IMR-90 (cell line): ENCODE data around the gene NBPF12.
"Not testable (repeated sequence)": the region's sequence is repeated elsewhere in the genome, so short reads cannot be mapped to it uniquely, and the experiment has no call there.

Experiments used
- CTCF ChIP-seq: conservative IDR thresholded peaks from 2 replicates; pipeline ENCODE4 v1.5.1; 2012; ENCODE audit warnings: mild to moderate bottlenecking, low read depth, low read length, improper control_type of control experiment
- MAFK ChIP-seq: IDR thresholded peaks from 2 replicates; pipeline ENCODE4 v1.6.1; 2012; ENCODE audit warnings: low read depth, low read length, improper control_type of control experiment

GRCh38 chr1:146926413-146926812 lies 11.7 kb upstream of the NBPF12 start:
- TF ChIP-seq CTCF, MAFK: not testable (repeated sequence)
